SK-N-SH (cell line): ENCODE measurements around the gene HHAT. TPM values are rescaled to one million over a fixed set of nuclear protein-coding genes. Genes with fewer than 3 reads are reported as not detected.

Experiments
- CTCF ChIA-PET: fragments of 300-600, 350-600 bp; formaldehyde crosslinking; extraction: SDS; loops from one replicate; lab custom pipeline; 2021; lab: Yijun Ruan, JAX
- POLR2A ChIA-PET: fragments of 350-600 bp; sonication (Branson Sonifier 250); formaldehyde crosslinking; extraction: SDS; loops from one replicate; lab custom pipeline; 2020; ENCODE audit warnings: antibody characterized with exemption, inconsistent platforms; lab: Yijun Ruan, JAX
- DNase-seq: peaks from one replicate; pipeline ENCODE4 v3.0.0; 2012
- H2AFZ ChIP-seq: fragments of 200-600 bp; sonication (generic); 2 replicates; pipeline ENCODE4 v1.8.1; 2016; ENCODE audit warnings: antibody characterized with exemption, mild to moderate bottlenecking, low read depth
- H3F3A ChIP-seq: fragments of 200-600 bp; sonication (generic); replicated peaks from 2 replicates; pipeline ENCODE3; 2016; ENCODE audit warnings: antibody characterized with exemption, mild to moderate bottlenecking; ENCODE audit not compliant: insufficient read depth
- H3K27ac ChIP-seq, 2 experiments: fragments of 200-500 bp in 1 of 2; fragments of 200-600 bp in 1 of 2; sonication (Bioruptor generic) in 1 of 2; sonication (generic), shearing (Covaris generic) in 1 of 2; 2 replicates each; pipeline versions ENCODE4 v1.5.1 to v1.6.1; 2014 to 2016; ENCODE audit warnings: low read depth in 2 of 2, inconsistent platforms in 1 of 2, low read length in 1 of 2, mild to moderate bottlenecking in 1 of 2, mixed read lengths in 1 of 2
- H3K27me3 ChIP-seq: fragments of 200-600 bp; sonication (generic), shearing (Covaris generic); 2 replicates; pipeline ENCODE4 v1.6.1; 2016; ENCODE audit warnings: mixed run types; ENCODE audit not compliant: insufficient read depth
- H3K36me3 ChIP-seq, 2 experiments: fragments of 200-500 bp in 1 of 2; fragments of 200-600 bp in 1 of 2; sonication (Bioruptor generic) in 1 of 2; sonication (generic) in 1 of 2; replicated peaks in 1 of 2; 2 replicates each; pipeline versions ENCODE3 to v1.5.1; 2014 to 2016; ENCODE audit warnings: low read length in 1 of 2, mild to moderate bottlenecking in 1 of 2; ENCODE audit not compliant: insufficient read depth in 2 of 2, control insufficient read depth in 1 of 2
- H3K4me1 ChIP-seq, 2 experiments: fragments of 200-500 bp in 1 of 2; fragments of 200-600 bp in 1 of 2; sonication (Bioruptor generic) in 1 of 2; sonication (generic), shearing (Covaris generic) in 1 of 2; 2 replicates each; pipeline versions ENCODE4 v1.5.1 to v1.6.1; 2014 to 2016; ENCODE audit warnings: low read depth in 1 of 2, low read length in 1 of 2, mixed run types in 1 of 2; ENCODE audit not compliant: insufficient read depth in 2 of 2, control insufficient read depth in 1 of 2
- H3K4me2 ChIP-seq: fragments of 200-600 bp; sonication (generic), shearing (Covaris generic); 2 replicates; pipeline ENCODE4 v1.6.1; 2017; ENCODE audit warnings: mixed run types
- H3K4me3 ChIP-seq, 2 experiments: fragments of 200-500 bp in 1 of 2; fragments of 200-600 bp in 1 of 2; sonication (Bioruptor generic) in 1 of 2; sonication (generic), shearing (Covaris generic) in 1 of 2; 2 replicates each; pipeline versions ENCODE4 v1.5.1 to v1.8.1; 2014 to 2016; ENCODE audit warnings: low read depth in 2 of 2, inconsistent platforms in 1 of 2, low read length in 1 of 2, mild to moderate bottlenecking in 1 of 2, mixed read lengths in 1 of 2, moderate library complexity in 1 of 2
- H3K79me2 ChIP-seq: fragments of 200-600 bp; sonication (generic); 2 replicates; pipeline ENCODE4 v1.8.1; 2017; ENCODE audit warnings: mild to moderate bottlenecking; ENCODE audit not compliant: insufficient read depth
- H3K9ac ChIP-seq: fragments of 200-600 bp; sonication (generic); 2 replicates; pipeline ENCODE4 v1.6.1; 2017; ENCODE audit warnings: mixed run types
- H3K9me2 ChIP-seq: fragments of 200-600 bp; sonication (generic); 2 replicates; pipeline ENCODE4 v1.6.1; 2017; ENCODE audit warnings: mixed run types
- H3K9me3 ChIP-seq: fragments of 200-600 bp; sonication (generic); 2 replicates; pipeline ENCODE4 v1.6.1; 2017; ENCODE audit warnings: mixed run types, mild to moderate bottlenecking, moderate library complexity
- H4K20me1 ChIP-seq: fragments of 200-600 bp; sonication (generic); 2 replicates; pipeline ENCODE4 v1.6.1; 2017; ENCODE audit warnings: mild to moderate bottlenecking, mixed run types; ENCODE audit not compliant: insufficient read depth
- EP300 ChIP-seq, 2 experiments: IDR thresholded peaks; 2 replicates each; pipeline versions ENCODE4 v1.4.0 to v1.6.1; 2012; ENCODE audit warnings: borderline replicate concordance in 1 of 2, low read depth in 1 of 2, low read length in 1 of 2
- EZH2phosphoT487 ChIP-seq: fragments of 200-600 bp; sonication (generic); IDR thresholded peaks from 2 replicates; pipeline ENCODE4 v1.6.1; 2017; ENCODE audit warnings: low read depth, mixed run types, mild to moderate bottlenecking, antibody characterized with exemption, moderate library complexity, borderline replicate concordance
- FOXJ3 ChIP-seq: sonication (generic); formaldehyde crosslinking; IDR thresholded peaks from 2 replicates; pipeline ENCODE4 v1.5.1; 2020; ENCODE audit warnings: mild to moderate bottlenecking, missing genetic modification reagents
- FOXM1 ChIP-seq: IDR thresholded peaks from 2 replicates; pipeline ENCODE4 v1.4.0; 2012; ENCODE audit warnings: low read depth, mild to moderate bottlenecking
- MXI1 ChIP-seq: IDR thresholded peaks from 2 replicates; pipeline ENCODE4 v1.6.1; 2012; ENCODE audit warnings: mild to moderate bottlenecking, low read depth, low read length, improper control_type of control experiment
- POLR2AphosphoS5 ChIP-seq: IDR thresholded peaks from 2 replicates; pipeline ENCODE4 v1.6.1; 2012; ENCODE audit warnings: low read depth, low read length
- RCOR1 ChIP-seq: fragments of 150-350 bp; IDR thresholded peaks from 2 replicates; pipeline ENCODE4 v1.6.1; 2017; ENCODE audit warnings: antibody characterized with exemption, low read length
- SIN3A ChIP-seq: IDR thresholded peaks from 2 replicates; pipeline ENCODE4 v1.6.1; 2012; ENCODE audit warnings: low read depth, mild to moderate bottlenecking, low read length, moderate library complexity, borderline replicate concordance
- TAF1 ChIP-seq: IDR thresholded peaks from 2 replicates; pipeline ENCODE4 v1.6.1; 2012; ENCODE audit warnings: low read depth, mild to moderate bottlenecking, low read length, moderate library complexity, borderline replicate concordance
- TCF12 ChIP-seq: IDR thresholded peaks from 2 replicates; pipeline ENCODE4 v1.4.0; 2012
- TEAD4 ChIP-seq: IDR thresholded peaks from 2 replicates; pipeline ENCODE4 v1.4.0; 2012; ENCODE audit warnings: mild to moderate bottlenecking, borderline replicate concordance; ENCODE audit not compliant: insufficient read depth
- WGBS: methylation state at CpG from one replicate; pipeline ENCODE4 v1.1.6; 2017; ENCODE audit warnings: low lambda C conversion rate; 5-methylcytosine and 5-hydroxymethylcytosine counted together
- polyA plus RNA-seq, 3 experiments: library from polyadenylated mRNA; depleted of rRNA; stranded (reverse); fragments of >200 nt; gene quantifications; 2 replicates each; pipeline ENCODE4 v1.2.3, GENCODE V29; 2012
- TF ChIP-seq, protein P1 (sequence below): IDR thresholded peaks from 2 replicates; pipeline ENCODE4 v1.6.1; 2012; ENCODE audit warnings: mild to moderate bottlenecking, low read depth, low read length, moderate library complexity
- TF ChIP-seq, protein P2 (sequence below): IDR thresholded peaks from 2 replicates; pipeline ENCODE4 v1.4.0; 2012; ENCODE audit warnings: low read depth, borderline replicate concordance
- TF ChIP-seq, protein P3 (sequence below): IDR thresholded peaks from 2 replicates; pipeline ENCODE4 v1.4.0; 2012; ENCODE audit warnings: low read depth, borderline replicate concordance
- TF ChIP-seq, protein P4 (sequence below): fragments of 200-600 bp; sonication (generic); IDR thresholded peaks from 2 replicates; pipeline ENCODE4 v1.6.1; 2017; ENCODE audit warnings: antibody characterized with exemption, mild to moderate bottlenecking, moderate library complexity

HHAT gene
- polyA plus RNA-seq, 1 of the 3 experiments (the other 2 are of a cell fraction) = 8.1 TPM

DNA sequence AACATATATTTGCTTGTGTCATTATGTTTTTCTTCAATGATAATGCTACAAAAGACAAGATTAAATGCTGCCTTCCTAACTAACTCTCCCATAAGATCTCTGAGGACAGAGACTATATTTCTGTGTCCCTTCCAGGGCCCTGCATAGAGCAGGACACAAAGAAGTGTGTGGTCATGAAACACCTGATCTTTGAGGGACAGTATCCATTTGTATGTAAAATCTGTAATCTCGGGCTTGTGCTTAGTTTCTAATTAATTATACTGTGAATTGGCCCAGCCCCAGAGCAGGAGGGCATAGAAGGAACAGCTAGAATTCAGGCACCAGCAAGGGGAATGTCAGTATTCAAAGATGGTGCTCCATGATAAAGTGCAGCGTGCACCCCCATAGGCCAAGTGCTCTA is 374.9 kb downstream of the HHAT start:
- TF ChIP-seq TCF12 = no peak
- TF ChIP-seq RCOR1 = no peak
- no peak for TF ChIP-seq EP300 (IDR thresholded peaks at IDR 0.05; ENCODE audit: borderline replicate concordance in 1 of 2, low read depth in 1 of 2, low read length in 1 of 2)
- no peak for TF ChIP-seq MXI1
- TF ChIP-seq FOXJ3 = no peak
- no peak for TF ChIP-seq EZH2phosphoT487
- TF ChIP-seq TEAD4 = no peak
- TF ChIP-seq, protein P1, sequence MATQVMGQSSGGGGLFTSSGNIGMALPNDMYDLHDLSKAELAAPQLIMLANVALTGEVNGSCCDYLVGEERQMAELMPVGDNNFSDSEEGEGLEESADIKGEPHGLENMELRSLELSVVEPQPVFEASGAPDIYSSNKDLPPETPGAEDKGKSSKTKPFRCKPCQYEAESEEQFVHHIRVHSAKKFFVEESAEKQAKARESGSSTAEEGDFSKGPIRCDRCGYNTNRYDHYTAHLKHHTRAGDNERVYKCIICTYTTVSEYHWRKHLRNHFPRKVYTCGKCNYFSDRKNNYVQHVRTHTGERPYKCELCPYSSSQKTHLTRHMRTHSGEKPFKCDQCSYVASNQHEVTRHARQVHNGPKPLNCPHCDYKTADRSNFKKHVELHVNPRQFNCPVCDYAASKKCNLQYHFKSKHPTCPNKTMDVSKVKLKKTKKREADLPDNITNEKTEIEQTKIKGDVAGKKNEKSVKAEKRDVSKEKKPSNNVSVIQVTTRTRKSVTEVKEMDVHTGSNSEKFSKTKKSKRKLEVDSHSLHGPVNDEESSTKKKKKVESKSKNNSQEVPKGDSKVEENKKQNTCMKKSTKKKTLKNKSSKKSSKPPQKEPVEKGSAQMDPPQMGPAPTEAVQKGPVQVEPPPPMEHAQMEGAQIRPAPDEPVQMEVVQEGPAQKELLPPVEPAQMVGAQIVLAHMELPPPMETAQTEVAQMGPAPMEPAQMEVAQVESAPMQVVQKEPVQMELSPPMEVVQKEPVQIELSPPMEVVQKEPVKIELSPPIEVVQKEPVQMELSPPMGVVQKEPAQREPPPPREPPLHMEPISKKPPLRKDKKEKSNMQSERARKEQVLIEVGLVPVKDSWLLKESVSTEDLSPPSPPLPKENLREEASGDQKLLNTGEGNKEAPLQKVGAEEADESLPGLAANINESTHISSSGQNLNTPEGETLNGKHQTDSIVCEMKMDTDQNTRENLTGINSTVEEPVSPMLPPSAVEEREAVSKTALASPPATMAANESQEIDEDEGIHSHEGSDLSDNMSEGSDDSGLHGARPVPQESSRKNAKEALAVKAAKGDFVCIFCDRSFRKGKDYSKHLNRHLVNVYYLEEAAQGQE = no peak
- TF ChIP-seq POLR2AphosphoS5 = no peak
- TF ChIP-seq, protein P2, sequence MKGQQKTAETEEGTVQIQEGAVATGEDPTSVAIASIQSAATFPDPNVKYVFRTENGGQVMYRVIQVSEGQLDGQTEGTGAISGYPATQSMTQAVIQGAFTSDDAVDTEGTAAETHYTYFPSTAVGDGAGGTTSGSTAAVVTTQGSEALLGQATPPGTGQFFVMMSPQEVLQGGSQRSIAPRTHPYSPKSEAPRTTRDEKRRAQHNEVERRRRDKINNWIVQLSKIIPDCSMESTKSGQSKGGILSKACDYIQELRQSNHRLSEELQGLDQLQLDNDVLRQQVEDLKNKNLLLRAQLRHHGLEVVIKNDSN = no peak
- TF ChIP-seq, protein P3, sequence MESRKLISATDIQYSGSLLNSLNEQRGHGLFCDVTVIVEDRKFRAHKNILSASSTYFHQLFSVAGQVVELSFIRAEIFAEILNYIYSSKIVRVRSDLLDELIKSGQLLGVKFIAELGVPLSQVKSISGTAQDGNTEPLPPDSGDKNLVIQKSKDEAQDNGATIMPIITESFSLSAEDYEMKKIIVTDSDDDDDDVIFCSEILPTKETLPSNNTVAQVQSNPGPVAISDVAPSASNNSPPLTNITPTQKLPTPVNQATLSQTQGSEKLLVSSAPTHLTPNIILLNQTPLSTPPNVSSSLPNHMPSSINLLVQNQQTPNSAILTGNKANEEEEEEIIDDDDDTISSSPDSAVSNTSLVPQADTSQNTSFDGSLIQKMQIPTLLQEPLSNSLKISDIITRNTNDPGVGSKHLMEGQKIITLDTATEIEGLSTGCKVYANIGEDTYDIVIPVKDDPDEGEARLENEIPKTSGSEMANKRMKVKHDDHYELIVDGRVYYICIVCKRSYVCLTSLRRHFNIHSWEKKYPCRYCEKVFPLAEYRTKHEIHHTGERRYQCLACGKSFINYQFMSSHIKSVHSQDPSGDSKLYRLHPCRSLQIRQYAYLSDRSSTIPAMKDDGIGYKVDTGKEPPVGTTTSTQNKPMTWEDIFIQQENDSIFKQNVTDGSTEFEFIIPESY = no peak
- TF ChIP-seq FOXM1 = no peak
- no peak for TF ChIP-seq SIN3A
- no peak for TF ChIP-seq TAF1
- TF ChIP-seq, protein P4, sequence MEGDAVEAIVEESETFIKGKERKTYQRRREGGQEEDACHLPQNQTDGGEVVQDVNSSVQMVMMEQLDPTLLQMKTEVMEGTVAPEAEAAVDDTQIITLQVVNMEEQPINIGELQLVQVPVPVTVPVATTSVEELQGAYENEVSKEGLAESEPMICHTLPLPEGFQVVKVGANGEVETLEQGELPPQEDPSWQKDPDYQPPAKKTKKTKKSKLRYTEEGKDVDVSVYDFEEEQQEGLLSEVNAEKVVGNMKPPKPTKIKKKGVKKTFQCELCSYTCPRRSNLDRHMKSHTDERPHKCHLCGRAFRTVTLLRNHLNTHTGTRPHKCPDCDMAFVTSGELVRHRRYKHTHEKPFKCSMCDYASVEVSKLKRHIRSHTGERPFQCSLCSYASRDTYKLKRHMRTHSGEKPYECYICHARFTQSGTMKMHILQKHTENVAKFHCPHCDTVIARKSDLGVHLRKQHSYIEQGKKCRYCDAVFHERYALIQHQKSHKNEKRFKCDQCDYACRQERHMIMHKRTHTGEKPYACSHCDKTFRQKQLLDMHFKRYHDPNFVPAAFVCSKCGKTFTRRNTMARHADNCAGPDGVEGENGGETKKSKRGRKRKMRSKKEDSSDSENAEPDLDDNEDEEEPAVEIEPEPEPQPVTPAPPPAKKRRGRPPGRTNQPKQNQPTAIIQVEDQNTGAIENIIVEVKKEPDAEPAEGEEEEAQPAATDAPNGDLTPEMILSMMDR = no peak
- Histone ChIP-seq H3K27ac (no peak overlapping the region), H2AFZ (no peak overlapping the region), H3K4me3 (no peak overlapping the region), H3K9me3 (no peaks in the 10 kb centered on the region), H3K4me1 (peaks cover 0 to 21% of the 10 kb centered on the region in 2 experiments; a peak in 1 of 4 replicates), H3F3A (no peaks in the 10 kb centered on the region), H4K20me1 (no peaks in the 10 kb centered on the region), H3K79me2 (no peaks in the 10 kb centered on the region), H3K9me2 (no peaks in the 10 kb centered on the region), H3K9ac (no peak overlapping the region), H3K27me3 (no peaks in the 10 kb centered on the region), H3K4me2 (no peak overlapping the region), H3K36me3 (no peaks in the 10 kb centered on the region)
- CTCF ChIA-PET = interaction anchor here (2.6 kb wide), 1 partner anchor 431 kb away, joined by 6 read pairs; the partner anchor contains the start of gene KCNH1
- POLR2A ChIA-PET = no interaction called here
- 49% methylated on average over 2 of the region's 2 CpGs for WGBS
- no peak for DNase-seq
